Skeletal muscle tissue (tissue), 5 donors: Measurements from ENCODE around the gene POM121C. TPM values are rescaled to one million over a fixed set of nuclear protein-coding genes. Genes with fewer than 3 reads are reported as not detected.
"Not testable (repeated sequence)": the region's sequence is repeated elsewhere in the genome, so short reads cannot be mapped to it uniquely, and the experiment has no call there.

Source experiments
- H3K27ac ChIP-seq: one replicate; pipeline ENCODE4 v1.7.0; 2013; ENCODE audit warnings: mild to moderate bottlenecking, low read depth, low read length, inconsistent platforms
- H3K27me3 ChIP-seq, 3 donors: one replicate each; pipeline ENCODE4 v1.7.0; 2013; ENCODE audit warnings: low read length in 3 of 3; ENCODE audit not compliant: control insufficient read depth in 3 of 3, insufficient read depth in 3 of 3
- H3K36me3 ChIP-seq, 3 donors: one replicate each; pipeline ENCODE4 v1.7.0; 2013; ENCODE audit warnings: low read length in 3 of 3; ENCODE audit not compliant: control insufficient read depth in 3 of 3, insufficient read depth in 3 of 3
- H3K4me1 ChIP-seq, 3 donors: one replicate each; pipeline ENCODE4 v1.7.0; 2013; ENCODE audit warnings: low read length in 3 of 3, mild to moderate bottlenecking in 3 of 3; ENCODE audit not compliant: control insufficient read depth in 3 of 3, insufficient read depth in 3 of 3
- H3K4me3 ChIP-seq, 3 donors: one replicate each; pipeline ENCODE4 v1.7.0; 2013; ENCODE audit warnings: low read length in 3 of 3
- H3K9ac ChIP-seq, 3 donors: one replicate each; pipeline ENCODE4 v1.7.0; 2013; ENCODE audit warnings: low read length in 3 of 3, mild to moderate bottlenecking in 3 of 3, moderate library complexity in 2 of 3, low read depth in 1 of 3
- H3K9me3 ChIP-seq, 3 donors: one replicate each; pipeline ENCODE4 v1.7.0; 2013; ENCODE audit warnings: low read length in 3 of 3; ENCODE audit not compliant: control insufficient read depth in 3 of 3
- small RNA-seq: library from RNA; depleted of rRNA; stranded (forward); fragments of <200 nt; gene quantifications from one replicate; pipeline ENCODE3, GENCODE V24; 2014
- total RNA-seq: library from RNA; depleted of rRNA; stranded (reverse); fragments of >200 nt; gene quantifications from one replicate; pipeline ENCODE4 v1.2.3, GENCODE V29; 2014
- donor health status: Osteomylitis.

Gene POM121C
- total RNA-seq, 1 donor from 2014 or later, result 9.4 TPM

DNA sequence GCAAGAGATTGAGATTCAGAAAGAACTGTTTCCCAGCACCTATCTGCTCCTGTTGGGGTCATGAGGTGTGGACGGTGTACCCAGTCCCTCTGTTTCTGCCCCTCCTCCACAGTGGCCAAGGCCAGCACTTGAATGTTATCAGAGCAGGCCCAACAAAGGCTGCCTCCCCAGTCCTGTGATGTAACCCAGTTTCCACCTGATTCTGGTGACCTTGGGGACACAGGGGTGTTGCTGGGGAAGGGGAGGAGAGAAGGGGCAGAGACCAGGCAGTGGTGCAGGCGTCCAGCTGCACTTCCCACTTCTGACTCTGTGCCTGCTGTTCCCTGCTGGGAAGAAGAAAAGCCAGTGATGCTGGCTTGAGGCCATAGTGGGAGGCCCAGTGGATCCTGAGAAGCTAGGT, 88.2 kb downstream of the POM121C start:
- H3K36me3 ChIP-seq, H3K4me3 ChIP-seq, H3K9ac ChIP-seq, H3K27me3 ChIP-seq, H3K27ac ChIP-seq, H3K4me1 ChIP-seq, H3K9me3 ChIP-seq: not testable (repeated sequence)

DNA sequence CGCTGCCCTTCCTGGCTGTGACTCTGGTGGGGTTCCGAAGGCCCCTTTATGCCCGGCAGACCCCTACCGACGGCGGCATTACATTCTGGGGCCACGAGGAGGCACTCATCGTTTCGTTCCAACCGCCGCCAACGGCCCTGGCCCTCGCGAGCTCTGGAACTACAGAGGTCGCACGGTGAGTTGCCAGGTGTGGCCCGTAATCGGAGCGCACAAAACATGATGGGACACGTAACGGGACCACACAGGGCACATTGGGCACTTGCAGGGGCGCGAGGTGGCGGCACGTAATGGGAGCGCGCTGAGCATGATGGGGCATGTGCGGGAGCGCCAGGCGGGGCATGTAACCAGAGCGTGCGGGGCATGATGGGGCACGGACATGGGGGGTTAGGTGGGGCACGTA, 90.8 kb downstream of the POM121C start, which contains the start of gene TRIM73:
TRIM73 (plus strand) TSS at position 301 of the 400 bp plus-strand sequence. CDS start 3,305 bp downstream, outside the sequence.
- not testable (repeated sequence) for H3K4me3 ChIP-seq, H3K9ac ChIP-seq, H3K27ac ChIP-seq, H3K4me1 ChIP-seq, H3K36me3 ChIP-seq, H3K9me3 ChIP-seq, H3K27me3 ChIP-seq

DNA sequence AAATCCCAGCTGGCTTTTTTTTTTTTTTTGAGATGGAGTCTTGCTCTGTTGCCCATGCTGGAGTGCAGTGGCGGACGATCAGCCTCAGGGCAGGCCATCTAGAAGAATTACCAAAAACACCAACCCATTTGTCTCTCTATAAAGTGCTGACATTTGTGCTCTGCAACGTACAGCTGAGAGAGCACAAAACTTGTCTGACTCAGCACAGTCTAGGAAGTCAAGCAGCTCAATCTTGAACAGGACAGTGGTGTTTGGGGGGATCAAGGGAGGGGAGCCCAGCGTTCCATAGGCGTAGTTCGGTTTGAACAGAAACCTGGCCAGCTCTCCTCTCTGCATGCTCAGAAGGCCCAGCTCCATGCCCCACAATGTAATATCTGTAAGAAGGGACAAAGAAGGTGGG, 92.9 kb downstream of the POM121C start:
- not testable (repeated sequence) for H3K36me3 ChIP-seq

GRCh38 chr7:75374519-75375317, 111.4 kb downstream of the POM121C start:
- H3K27me3 ChIP-seq, H3K9me3 ChIP-seq, H3K4me3 ChIP-seq, H3K4me1 ChIP-seq, H3K36me3 ChIP-seq, H3K27ac ChIP-seq, H3K9ac ChIP-seq: not testable (repeated sequence)

More for the DNA sequence above, 92.9 kb downstream of the POM121C start:
- not testable (repeated sequence) for H3K4me3 ChIP-seq, H3K4me1 ChIP-seq, H3K27me3 ChIP-seq, H3K27ac ChIP-seq, H3K9me3 ChIP-seq, H3K9ac ChIP-seq

DNA sequence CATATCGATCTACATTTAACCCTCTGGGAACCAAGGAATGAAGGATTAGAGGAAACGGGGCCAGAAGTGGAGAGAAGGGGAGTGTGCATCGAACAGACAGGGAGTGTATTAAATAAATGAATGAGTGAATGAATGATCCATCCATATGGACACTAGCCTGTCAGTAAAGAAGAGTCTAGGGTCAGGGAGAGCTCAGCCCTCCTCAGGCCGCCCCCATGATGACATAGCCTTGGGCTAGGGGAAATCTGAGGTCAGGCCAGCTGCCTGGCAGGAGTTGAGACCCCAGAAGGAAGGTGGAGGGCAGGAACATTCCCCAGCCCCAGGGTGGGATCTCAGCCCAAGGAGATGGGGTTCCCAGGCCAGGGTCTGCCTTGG, 112.0 kb downstream of the POM121C start:
- H3K9me3 ChIP-seq, H3K4me1 ChIP-seq, H3K27ac ChIP-seq, H3K27me3 ChIP-seq, H3K36me3 ChIP-seq, H3K9ac ChIP-seq, H3K4me3 ChIP-seq: not testable (repeated sequence)

DNA sequence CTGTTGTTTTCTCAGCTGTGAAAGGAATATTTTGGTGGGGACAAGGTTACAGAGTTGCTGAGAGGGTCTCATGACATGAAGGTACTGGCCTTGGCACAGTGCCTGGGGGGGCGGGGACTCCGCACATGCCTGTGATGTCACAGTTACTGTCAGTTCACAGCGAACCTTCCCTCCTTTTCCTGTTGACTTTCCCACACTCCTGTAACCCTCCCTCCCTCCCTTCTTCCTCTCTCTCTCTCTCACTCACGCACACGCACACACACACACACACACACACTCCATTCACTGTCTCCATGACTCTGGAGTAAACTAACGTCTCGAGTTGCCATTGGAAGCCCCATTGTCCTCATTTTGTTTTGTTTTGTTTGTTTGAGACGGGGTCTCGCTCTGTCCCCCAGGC, 118.8 kb downstream of the POM121C start:
- H3K4me3 ChIP-seq, H3K4me1 ChIP-seq, H3K27me3 ChIP-seq: not testable (repeated sequence)

More for the DNA sequence above, 118.8 kb downstream of the POM121C start:
- not testable (repeated sequence) for H3K9ac ChIP-seq, H3K36me3 ChIP-seq, H3K27ac ChIP-seq, H3K9me3 ChIP-seq

Small RNA genes within 50 kb of the gene (small RNA-seq; reads per million reads assigned to genes)
- not detected for gene AC211429.1
- not detected for gene RF00019

Other genes starting within 250 kb of the POM121C start
- gene TRIM73, start 90.7 kb downstream of the POM121C start, total RNA-seq, result 2.6 TPM
- not detected for gene SPDYE5, start 6.0 kb upstream of the POM121C start, total RNA-seq